DND-41 (cell line): ENCODE data around the gene HOGA1.

Experiments used
- ATAC-seq: fragments of 200-7000 bp; cut with Tn5 transposase; 3 replicates; pipeline ENCODE4 v1.9.1; 2021; ENCODE audit warnings: low read depth; ENCODE audit not compliant: insufficient read depth
- DNase-seq: peaks from one replicate; pipeline ENCODE4 v3.0.0-alpha.2; 2020
- H2AFZ ChIP-seq: 2 replicates; pipeline ENCODE4 v1.6.0; 2012; ENCODE audit warnings: low read depth, low read length
- H3K27ac ChIP-seq: 2 replicates; pipeline ENCODE4 v1.5.1; 2012; ENCODE audit warnings: low read length, inconsistent platforms
- H3K27me3 ChIP-seq: fragments of 200-600 bp; sonication (generic); 2 replicates; pipeline ENCODE4 v1.6.0; 2012; ENCODE audit warnings: low read length, mild to moderate bottlenecking, inconsistent platforms; ENCODE audit not compliant: insufficient read depth, poor library complexity
- H3K36me3 ChIP-seq: 2 replicates; pipeline ENCODE4 v1.5.1; 2012; ENCODE audit warnings: low read length, inconsistent platforms; ENCODE audit not compliant: insufficient read depth
- H3K4me1 ChIP-seq: 2 replicates; pipeline ENCODE4 v1.5.1; 2012; ENCODE audit warnings: mild to moderate bottlenecking, low read length; ENCODE audit not compliant: insufficient read depth
- H3K4me2 ChIP-seq: 2 replicates; pipeline ENCODE4 v1.6.0; 2012; ENCODE audit warnings: mild to moderate bottlenecking, moderate library complexity, low read length, inconsistent platforms; ENCODE audit not compliant: insufficient read depth
- H3K4me3 ChIP-seq, 2 experiments: fragments of 200-600 bp in 1 of 2; shearing (Covaris generic) in 1 of 2; 2 replicates each; pipeline ENCODE4 v1.5.1; 2012 to 2016; ENCODE audit warnings: inconsistent platforms in 2 of 2, low read length in 2 of 2, mild to moderate bottlenecking in 2 of 2, low read depth in 1 of 2, moderate library complexity in 1 of 2
- H3K79me2 ChIP-seq: 2 replicates; pipeline ENCODE4 v1.6.0; 2012; ENCODE audit warnings: low read length, inconsistent platforms; ENCODE audit not compliant: insufficient read depth
- H3K9ac ChIP-seq: 2 replicates; pipeline ENCODE4 v1.6.0; 2012; ENCODE audit warnings: low read depth, mild to moderate bottlenecking, inconsistent platforms, low read length, moderate library complexity
- H3K9me3 ChIP-seq: 2 replicates; pipeline ENCODE4 v1.5.1; 2012; ENCODE audit warnings: low read length, moderate library complexity, mild to moderate bottlenecking, inconsistent platforms; ENCODE audit not compliant: insufficient read depth, severe bottlenecking
- H4K20me1 ChIP-seq: 2 replicates; pipeline ENCODE4 v1.6.0; 2012; ENCODE audit warnings: low read length; ENCODE audit not compliant: insufficient read depth
- CTCF ChIP-seq: IDR thresholded peaks from 2 replicates; pipeline ENCODE4 v1.5.1; 2012; ENCODE audit warnings: borderline replicate concordance, low read length, moderate library complexity, mild to moderate bottlenecking; ENCODE audit not compliant: poor library complexity, severe bottlenecking; ENCODE audit errors: extremely low read depth
- EZH2 ChIP-seq: IDR thresholded peaks from 3 replicates; pipeline ENCODE4 v1.6.1; 2012; ENCODE audit warnings: borderline replicate concordance, low read depth, mild to moderate bottlenecking, moderate library complexity, low read length, inconsistent platforms; ENCODE audit not compliant: severe bottlenecking

HOGA1 gene

GRCh38 chr10:97570146-97570788 lies 13.9 kb upstream of the HOGA1 start:
- Histone ChIP-seq H4K20me1 (no peaks in the 10 kb centered on the region), H3K4me1 (no peaks in the 10 kb centered on the region), H3K9me3 (no peaks in the 10 kb centered on the region), H3K79me2 (no peaks in the 10 kb centered on the region), H3K9ac (no peak overlapping the region), H3K4me2 (no peak overlapping the region), H2AFZ (no peak overlapping the region), H3K36me3 (no peaks in the 10 kb centered on the region), H3K27ac (no peak overlapping the region), H3K27me3 (no peaks in the 10 kb centered on the region), H3K4me3 (no peak overlapping the region)
- DNase-seq (no peak), ATAC-seq (no peak)
- TF ChIP-seq EZH2 (no peak), CTCF (no peak)

GRCh38 chr10:97570789-97571471 lies 13.3 kb upstream of the HOGA1 start:
- Histone ChIP-seq H3K27me3 (no peaks in the 10 kb centered on the region), H3K4me2 (no peak overlapping the region), H3K9ac (no peak overlapping the region), H3K4me3 (no peak overlapping the region), H2AFZ (no peak overlapping the region), H3K9me3 (no peaks in the 10 kb centered on the region), H3K79me2 (no peaks in the 10 kb centered on the region), H4K20me1 (no peaks in the 10 kb centered on the region), H3K4me1 (no peaks in the 10 kb centered on the region), H3K27ac (no peak overlapping the region), H3K36me3 (no peaks in the 10 kb centered on the region)
- ATAC-seq (no peak), DNase-seq (no peak)
- TF ChIP-seq CTCF (no peak), EZH2 (no peak)

- no peaks in the 10 kb centered on the region for H3K27me3 ChIP-seq
- H3K4me1 ChIP-seq: no peaks in the 10 kb centered on the region
- DNase-seq (no peak), ATAC-seq (no peak)
- TF ChIP-seq EZH2 (no peak), CTCF (no peak)
- H3K4me2 ChIP-seq: no peak overlapping the region
- H2AFZ ChIP-seq: peak overlapping the region; percentile 75; the same call in 1 of the 2 replicates
- H3K27ac ChIP-seq: no peak overlapping the region
- H4K20me1 ChIP-seq: no peaks in the 10 kb centered on the region
- no peak overlapping the region for H3K9ac ChIP-seq
- H3K79me2 ChIP-seq: no peaks in the 10 kb centered on the region
- no peaks in the 10 kb centered on the region for H3K36me3 ChIP-seq
- no peaks in the 10 kb centered on the region for H3K9me3 ChIP-seq
- no peak overlapping the region for H3K4me3 ChIP-seq
Measured at GRCh38 chr10:97571622-97572021, 12.6 kb upstream of the HOGA1 start.
